HG02840 (cell line): ENCODE results near the gene CINP.
"Not testable (repeated sequence)": the region's sequence is repeated elsewhere in the genome, so short reads cannot be mapped to it uniquely, and the experiment has no call there.

Experiments
- ATAC-seq: cut with Tn5 transposase; IDR thresholded peaks from one replicate; pipeline ENCODE4 v1.9.1; 2021; ENCODE audit warnings: mild to moderate bottlenecking, moderate library complexity, moderate number of reproducible peaks; ENCODE audit not compliant: unreplicated experiment, low FRiP score

Gene CINP

DNA sequence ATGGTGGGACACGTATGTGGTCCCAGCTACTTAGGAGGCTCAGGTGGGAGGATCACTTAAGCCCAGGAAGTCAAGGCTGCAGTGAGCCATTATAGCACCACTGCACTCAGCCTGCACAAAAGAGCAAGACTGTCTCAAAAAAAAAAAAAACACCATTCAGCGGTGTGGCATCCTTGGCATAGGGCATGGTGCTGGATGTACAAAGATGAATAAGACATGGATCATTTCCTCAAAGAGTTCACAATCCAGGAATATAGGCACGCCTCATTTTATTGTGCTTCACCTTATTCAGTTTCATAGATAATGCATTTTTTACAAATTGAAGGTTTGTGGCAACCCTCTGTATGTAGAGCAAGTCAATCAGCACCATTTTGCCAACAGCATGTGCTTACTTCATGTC lies 6.4 kb downstream of the CINP start:
- no peak for ATAC-seq

DNA sequence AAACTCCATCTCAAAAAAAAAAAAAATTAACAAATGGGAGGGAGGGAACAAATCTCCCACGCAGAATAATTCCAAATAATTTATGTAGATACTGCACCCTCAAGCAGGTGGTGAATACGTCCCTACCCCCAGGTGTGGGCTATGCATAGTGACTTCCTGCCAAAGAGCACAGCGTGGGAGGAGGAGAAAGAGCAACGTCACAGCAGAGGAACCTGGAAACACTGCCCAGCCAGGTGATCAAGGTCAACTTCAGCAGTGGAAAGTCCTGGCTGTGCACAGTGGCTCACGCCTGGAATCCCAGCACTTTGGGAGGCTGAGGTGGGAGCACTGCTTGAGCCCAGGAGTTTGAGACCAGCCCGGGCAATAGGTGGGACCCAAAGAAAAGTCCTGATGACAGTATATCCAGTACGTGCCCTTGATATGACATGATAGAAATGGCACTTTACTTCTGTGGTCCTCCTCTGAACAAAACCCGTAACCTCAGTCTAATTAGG lies 9.5 kb downstream of the CINP start:
- no peak for ATAC-seq

DNA sequence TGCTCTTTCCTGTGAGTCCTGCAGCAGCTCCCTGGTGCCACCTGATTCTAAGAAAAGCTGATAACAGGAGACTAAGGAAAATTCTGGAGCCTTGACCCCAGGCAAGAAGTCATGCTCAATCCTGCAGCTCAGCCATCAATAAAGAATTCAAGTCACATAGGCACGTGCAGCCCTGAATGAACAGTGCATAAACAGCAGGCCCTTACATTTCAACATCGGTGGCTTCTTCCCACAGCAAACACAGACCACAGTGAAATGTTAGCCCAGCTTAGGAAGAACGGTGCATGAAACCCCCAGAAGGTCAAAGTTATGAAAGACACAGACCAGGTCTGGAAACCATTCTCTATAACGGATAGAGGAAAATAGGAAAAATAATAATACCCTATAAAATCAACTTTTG lies 10.5 kb downstream of the CINP start:
- ATAC-seq = no peak

DNA sequence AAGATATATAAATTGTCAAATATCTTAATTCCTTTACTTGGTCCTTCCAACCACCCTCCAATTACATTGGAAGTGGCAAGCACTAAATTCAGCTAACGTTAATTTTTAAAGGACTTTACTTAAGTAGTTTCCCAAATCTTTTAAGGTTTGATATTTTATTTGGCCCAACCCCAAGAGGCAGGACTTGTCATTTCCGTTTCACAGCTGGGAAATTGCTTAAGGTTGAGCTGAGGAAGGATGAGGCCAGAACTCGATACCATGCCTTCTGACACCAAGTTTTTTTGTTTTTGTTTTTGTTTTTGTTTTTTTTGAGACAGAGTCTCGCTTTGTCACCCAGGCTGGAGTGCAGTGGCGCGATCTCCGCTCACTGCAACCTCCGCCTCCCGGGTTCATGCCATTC lies 11.1 kb downstream of the CINP start:
- not testable (repeated sequence) for ATAC-seq

DNA sequence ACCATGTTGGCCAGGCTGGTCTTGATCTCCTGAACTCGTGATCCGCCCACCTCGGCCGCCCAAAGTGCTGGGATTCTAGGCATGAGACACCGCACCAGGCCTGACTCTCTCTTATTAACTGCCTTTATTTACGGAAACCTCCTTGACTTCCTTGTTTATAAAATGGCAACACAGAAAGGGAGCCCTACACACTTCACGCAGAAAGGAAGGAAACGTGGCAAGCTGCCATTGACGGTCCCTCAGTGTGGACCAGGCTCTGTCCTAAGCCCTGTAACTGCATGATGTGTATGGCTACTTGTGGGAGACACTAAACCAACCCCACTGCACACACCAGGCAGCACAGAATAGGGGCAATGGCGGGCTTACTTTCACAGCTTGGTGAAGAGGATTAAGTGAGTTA lies 11.7 kb downstream of the CINP start:
- ATAC-seq = no peak

DNA sequence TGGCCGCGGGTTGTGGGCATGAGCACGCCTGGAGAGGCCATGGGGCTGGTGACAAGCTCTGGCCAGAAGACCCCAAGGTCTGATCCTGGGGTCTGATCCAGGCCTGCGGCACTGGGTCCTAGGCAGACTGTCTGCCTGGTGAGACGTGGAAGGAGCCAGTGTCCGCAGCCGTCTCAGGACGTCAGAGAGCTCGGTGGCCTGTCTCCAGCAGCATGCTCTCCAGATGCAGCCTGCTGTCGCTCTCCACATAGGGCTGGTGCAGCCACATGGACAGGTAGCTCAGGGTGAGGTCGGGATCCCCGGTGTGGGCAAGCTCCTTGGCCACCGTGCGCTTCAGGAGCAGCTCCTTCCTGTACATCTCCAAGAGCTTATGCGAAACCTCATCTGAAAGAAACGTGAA lies 14.3 kb downstream of the CINP start:
- ATAC-seq = no peak

DNA sequence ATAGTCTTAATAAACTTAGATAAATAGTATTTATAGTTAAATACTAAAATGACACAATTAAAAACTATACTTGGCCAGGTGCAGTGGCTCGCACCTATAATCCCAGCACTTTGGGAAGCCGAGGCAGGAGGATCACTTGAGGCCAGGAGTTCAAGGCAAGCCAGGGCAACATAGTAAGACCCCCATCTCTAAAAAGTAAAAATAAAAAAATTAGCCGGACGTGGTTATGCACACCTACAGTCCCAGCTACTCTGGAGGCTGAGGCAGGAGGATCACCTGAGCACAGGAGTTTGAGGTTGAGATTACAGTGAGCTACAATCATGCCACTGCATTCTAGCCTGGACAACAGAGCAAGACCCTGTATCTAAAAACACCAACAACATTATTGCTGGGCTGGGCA lies 16.0 kb downstream of the CINP start:
- no peak for ATAC-seq

DNA sequence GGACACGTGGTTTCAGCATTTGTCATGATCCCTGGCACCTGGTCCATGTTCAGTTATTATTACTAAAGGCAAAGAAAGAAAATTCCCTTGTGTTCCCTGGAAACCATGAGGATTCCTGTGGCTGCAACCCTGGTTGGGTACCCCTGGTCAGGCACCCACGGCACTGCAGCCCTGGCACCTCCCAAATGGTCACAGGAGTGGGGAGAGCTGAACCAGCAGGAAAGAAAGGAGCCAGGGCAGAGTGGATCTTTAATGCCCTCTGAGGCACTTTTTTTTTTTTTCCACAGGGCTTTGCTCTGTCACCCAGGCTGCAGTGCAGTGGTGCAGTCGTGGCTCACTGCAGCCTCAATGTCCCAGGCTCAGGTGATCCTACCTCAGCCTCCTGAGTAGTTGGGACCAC lies 17.5 kb downstream of the CINP start:
- ATAC-seq = no peak

DNA sequence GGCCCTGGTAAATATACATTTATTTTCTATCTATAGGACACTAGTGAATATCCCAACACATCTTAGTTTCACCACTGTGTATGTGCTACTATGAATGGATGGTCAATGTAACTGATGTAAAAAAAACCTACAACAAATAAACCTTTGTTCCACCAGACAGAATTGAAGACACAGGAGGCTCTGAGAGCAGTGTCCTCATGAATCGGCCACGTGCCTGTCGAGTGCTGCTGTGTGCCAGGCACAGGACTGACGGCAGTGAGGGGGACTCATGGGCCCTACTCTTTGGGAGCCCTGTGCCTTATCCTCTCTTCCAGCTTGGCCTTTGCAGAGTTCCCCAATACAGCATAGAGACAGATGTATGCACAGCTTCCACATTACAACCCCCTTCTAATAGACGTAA lies 18.2 kb downstream of the CINP start:
- ATAC-seq = no peak

DNA sequence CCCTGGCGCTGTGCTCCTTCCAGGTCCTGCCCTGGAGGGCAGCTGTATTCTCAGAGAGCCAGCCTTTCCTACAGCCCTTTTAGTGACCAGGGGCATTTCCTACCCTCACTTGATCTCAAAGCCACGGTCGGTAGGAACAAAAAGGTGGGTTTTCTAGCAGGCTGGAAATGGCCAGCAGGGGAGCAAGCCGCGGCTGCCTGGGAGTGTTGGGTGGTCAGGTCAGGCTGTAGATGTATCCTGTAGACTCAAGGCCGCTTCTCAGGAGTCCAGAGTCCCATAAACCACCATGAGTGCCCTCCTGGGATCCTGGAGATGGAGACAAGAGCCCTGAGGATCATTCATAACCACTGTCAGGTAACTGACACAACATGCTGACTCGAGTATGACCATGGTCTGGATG lies 18.6 kb downstream of the CINP start:
- no peak for ATAC-seq

DNA sequence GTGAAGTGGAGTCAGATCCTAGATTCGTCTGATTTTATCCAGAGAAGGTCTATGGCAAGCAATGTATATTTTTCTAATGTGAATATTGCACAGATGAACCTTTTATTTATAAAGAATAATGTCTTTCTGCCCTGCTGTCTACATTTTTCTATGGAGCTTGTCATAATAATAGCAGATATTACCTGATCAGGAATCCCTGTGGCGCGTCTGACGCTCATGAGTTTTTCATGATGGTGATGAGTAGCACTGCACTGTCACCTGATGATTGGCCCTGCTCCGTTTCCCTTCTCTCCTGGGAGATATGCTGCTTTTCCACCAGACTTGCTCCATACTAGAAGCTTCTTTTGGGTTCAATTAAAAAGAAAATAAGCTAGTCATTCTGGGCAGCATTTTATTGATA lies 20.5 kb downstream of the CINP start:
- ATAC-seq = no peak

DNA sequence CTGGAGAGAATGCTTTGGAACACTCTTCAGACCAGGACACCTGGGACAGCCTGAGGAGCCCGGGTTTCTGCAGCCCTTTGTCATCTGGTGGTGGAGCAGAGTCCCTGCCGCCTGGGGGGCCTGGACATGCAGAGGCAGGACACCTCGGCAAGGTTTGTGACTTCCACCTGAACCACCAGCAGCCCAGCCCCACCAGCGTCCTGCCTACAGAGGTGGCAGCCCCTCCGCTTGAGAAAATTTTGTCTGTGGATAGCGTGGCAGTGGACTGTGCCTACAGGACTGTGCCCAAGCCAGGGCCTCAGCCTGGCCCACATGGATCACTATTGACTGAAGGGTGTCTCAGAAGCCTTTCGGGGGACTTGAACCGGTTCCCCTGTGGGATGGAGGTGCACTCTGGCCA lies 21.1 kb downstream of the CINP start:
- no peak for ATAC-seq

DNA sequence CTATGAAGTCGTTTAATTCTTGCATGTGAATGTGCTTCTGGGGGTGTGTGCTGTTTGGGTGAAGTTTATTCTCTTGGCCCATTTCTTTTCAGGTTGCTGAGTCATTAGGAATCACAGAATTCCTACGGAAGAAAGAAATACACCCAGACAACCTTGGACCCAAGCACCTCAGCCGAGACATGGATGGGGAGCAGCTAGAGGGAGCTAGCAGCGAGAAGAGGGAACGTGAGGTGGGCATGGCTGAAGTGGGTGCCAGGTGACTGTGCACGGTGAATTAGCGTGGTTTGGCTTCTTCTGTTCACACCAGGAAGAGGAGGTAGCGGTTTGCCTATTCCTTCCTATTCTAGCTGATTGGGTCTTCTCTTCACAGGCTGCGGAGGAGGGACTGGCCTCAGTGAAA lies 24.0 kb downstream of the CINP start:
- ATAC-seq = no peak

DNA sequence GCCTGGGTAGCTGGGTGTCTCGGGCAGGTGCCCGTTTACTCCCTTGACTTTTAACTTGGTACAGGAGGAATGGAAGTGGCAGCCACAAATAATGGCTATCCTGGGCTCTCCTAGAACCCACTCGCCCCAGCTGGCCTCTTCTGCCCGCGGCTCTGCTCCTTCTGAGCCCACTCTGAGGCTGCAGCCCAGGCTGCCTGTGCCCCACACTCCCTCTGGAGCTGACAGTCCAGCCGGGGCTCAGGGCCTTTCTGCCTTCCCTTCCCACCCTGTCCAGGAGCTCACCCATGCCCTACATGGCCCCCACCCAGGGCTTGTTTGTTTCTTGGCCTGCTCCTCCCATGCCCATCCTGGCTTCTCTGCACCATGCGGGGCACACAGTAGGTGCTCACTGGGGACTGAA lies 27.5 kb downstream of the CINP start:
- no peak for ATAC-seq

DNA sequence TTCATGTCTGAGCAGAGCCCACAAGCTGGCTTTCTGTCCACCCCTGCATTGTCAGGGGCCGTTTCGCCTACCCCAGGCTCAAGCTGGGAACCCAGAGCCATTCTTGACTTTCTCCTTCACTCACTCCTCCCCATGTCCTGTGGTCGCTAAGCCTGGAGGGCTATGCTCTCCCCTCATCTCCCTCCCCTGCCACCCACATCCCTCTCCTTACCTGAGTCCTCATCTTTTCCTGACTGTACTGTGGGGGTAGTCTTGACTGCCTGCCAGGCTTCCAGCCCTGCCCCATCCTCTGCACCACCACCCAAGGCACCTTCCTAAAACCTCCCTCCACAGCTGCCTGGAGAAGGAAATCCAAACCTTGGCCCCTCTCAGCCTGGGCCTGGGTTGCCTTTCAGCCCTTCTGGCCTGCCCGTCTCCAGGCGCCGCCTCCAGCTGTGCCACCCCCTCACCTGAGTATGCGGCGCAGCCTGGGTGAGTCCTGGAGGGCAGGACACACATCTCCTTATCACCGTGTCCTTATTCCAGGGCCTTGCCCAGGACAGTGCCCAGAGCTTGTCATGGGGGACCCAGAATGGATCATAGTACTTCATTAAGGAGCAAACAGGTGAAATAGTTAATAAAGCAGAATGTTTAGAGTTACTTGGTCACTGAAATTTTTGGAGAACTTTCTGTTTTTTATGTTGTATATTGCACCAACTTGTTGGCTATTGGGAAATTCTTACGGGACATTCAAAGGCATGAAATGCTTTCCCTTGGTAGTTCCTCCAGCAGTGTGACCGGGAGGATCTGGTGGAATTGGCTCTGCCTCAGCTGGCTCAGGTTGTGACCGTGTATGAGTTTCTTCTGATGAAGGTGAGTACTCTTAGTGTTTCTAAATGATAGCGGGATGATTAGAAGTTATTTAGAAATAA lies 28.6 kb downstream of the CINP start:
- ATAC-seq = no peak

DNA sequence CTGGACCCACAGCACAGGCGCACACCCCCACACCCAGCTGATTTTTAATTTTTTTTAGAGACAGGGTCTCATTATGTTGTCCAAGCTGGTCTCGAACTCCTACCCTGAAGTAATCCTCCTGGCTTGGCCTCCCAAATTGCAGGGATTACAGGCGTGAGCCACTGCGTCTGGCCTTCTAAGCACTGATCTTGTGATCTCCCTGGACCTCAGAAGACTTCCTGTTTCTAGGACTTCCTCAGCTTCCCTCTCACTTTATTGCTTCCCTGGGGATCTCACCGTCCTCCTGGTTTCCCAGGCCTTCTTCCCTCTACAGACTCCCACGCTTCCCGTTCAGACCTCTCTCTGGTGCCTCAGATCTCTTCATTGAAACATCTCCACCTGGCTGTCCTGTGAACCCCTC lies 29.3 kb downstream of the CINP start:
- no peak for ATAC-seq

DNA sequence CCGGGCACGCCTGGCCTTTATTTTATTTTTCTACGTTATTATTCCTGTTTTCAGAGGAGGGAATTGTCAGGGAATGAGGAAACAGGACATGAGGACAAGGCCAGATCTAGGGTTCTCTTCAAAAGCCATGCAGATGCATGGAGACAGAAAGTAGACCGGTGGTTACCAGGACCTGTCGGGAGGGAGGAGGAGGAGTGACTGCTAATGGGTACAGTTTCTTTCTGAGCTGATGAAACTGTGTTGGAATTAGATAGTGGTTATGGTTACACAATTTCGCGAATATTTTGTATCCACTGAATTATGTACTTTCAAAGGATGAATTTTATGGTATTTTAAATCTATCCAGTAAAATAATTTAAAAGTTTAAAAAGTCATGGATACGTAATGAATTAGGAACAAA lies 31.9 kb downstream of the CINP start:
- ATAC-seq = no peak

DNA sequence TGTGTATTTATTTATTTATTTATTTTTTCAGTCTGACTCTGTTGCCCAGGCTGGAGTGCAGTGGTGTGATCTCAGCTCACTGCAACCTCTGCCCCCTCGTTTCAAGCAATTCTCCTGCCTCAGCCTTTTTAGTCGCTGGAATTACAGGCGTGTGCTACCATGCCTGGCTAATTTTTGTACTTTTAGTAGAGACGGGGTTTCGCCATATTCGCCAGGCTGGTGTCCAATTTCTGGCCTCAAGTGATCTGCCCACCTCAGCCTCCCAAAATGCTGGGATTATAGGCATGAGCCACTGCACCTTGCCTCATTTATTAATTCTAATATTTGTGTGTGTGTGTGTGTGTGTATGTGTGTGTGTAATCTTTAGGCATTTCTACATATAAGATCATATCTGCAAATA lies 33.3 kb downstream of the CINP start:
- not testable (repeated sequence) for ATAC-seq

DNA sequence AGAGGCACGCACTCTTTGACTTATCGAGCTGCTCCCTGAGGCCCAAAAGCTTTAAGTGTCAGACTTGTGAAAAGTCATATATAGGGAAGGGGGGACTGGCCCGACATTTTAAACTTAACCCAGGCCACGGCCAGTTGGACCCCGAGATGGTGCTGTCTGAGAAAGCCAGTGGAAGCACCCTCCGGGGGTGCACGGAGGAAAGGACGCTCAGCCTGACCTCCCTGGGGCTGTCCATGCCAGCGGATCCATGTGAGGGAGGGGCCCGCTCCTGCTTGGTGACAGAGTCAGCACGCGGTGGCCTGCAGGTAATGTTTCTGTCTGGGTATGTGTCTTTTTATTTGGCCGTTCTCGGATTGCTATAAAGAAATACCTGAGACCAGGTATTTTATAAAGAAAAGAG lies 36.1 kb downstream of the CINP start:
- no peak for ATAC-seq

DNA sequence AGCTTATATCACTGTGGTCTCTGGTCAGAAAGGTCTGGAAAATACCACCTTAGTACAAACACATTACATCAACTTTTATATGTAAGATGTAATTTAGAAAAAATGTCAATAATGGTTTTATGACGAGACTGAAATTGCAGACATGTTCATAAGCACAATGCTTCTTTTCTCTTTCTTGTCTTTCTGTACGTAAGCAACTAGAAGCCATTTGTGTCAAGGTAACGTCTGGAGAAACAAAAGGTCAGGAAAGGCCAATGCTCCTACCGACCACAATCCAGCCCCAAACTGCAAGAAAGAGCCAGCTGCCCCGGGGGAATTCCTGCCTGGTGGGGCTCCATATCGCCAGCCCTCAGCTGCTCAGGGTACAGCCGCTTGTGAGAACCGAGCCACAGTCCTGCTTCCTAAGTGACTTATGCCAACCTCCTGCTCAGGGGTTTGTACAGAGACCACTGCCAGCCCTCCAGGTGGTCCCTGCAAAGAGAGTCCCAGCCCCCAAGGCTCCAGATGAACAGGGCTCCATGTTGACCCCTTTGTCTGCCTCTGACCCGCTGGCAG lies 36.8 kb downstream of the CINP start:
- no peak for ATAC-seq

DNA sequence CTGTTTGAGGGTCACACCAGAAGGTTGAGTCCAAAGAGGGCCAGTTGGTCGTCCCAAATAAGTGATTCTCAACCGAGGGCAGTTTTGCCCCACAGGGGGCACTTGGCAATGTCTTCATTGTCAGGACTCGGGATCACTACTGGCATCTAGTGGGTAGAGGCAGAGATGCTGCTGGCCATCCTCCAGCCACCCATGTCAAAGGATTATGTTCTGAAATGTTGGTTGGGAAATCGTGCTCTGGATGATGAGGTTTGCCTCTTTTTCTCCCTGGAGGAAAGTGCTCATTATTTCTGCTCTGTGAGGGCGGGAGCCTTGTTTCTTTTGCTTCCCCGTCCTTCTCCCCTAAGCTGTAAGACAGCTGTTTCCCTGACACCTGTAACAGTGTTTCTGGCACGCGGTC lies 39.6 kb downstream of the CINP start:
- no peak for ATAC-seq
